ENCODE measurements around the gene EPHA2.
A peak's percentile ranks its signal among the peaks of the same experiment; 100 is the strongest.
"Not testable (repeated sequence)": the region's sequence is repeated elsewhere in the genome, so short reads cannot be mapped to it uniquely, and the experiment has no call there.

EPHA2 gene

GRCh38 chr1:16164213-16165072 is 8.6 kb upstream of the EPHA2 start:
- ATAC-seq = peak; percentile 73
- TF ChIP-seq ISL1 (CRISPR knock-in tag; IDR thresholded peaks at IDR 0.05) (0 out of 2 replicates have a peak, but pooled peaks have one; percentile 9), TSHZ2 (CRISPR knock-in tag; IDR thresholded peaks at IDR 0.05) (no peak), SNAI2 (CRISPR knock-in tag; IDR thresholded peaks at IDR 0.05) (no peak), GLIS3 (CRISPR knock-in tag; IDR thresholded peaks at IDR 0.05) (no peak), ZNF70 (CRISPR knock-in tag; IDR thresholded peaks at IDR 0.05) (no peak), ARNTL (CRISPR knock-in tag; IDR thresholded peaks at IDR 0.05; ENCODE audit: borderline replicate concordance, low read depth) (no peak), ZNF565 (CRISPR knock-in tag; conservative IDR thresholded peaks at IDR 0.05; ENCODE audit: low read depth) (no peak), ZFP3 (CRISPR knock-in tag; IDR thresholded peaks at IDR 0.05) (peak; percentile 77), TOX (CRISPR knock-in tag; IDR thresholded peaks at IDR 0.05; ENCODE audit: borderline replicate concordance) (no peak), PPARA (CRISPR knock-in tag; IDR thresholded peaks at IDR 0.05; ENCODE audit: borderline replicate concordance) (no peak), CSRNP3 (CRISPR knock-in tag; IDR thresholded peaks at IDR 0.05) (no peak), CREB5 (CRISPR knock-in tag; IDR thresholded peaks at IDR 0.05; ENCODE audit: low read depth) (no peak)

GRCh38 chr1:16163608-16164212 is 7.8 kb upstream of the EPHA2 start:
- not testable (repeated sequence) for ATAC-seq

- no peak for ATAC-seq
These were observed 6.4 kb upstream of the EPHA2 start for GRCh38 chr1:16162163-16162822.

GRCh38 chr1:16161717-16162116 is 5.8 kb upstream of the EPHA2 start:
- no peak for ATAC-seq
- no peak for TF ChIP-seq ISL1 (CRISPR knock-in tag; IDR thresholded peaks at IDR 0.05)
- TF ChIP-seq ARNTL (CRISPR knock-in tag; IDR thresholded peaks at IDR 0.05; ENCODE audit: borderline replicate concordance, low read depth) = no peak
- no peak for TF ChIP-seq CREB5 (CRISPR knock-in tag; IDR thresholded peaks at IDR 0.05; ENCODE audit: low read depth)
- no peak for TF ChIP-seq ZNF70 (CRISPR knock-in tag; IDR thresholded peaks at IDR 0.05)
- no peak for TF ChIP-seq TCF4 (CRISPR knock-in tag; IDR thresholded peaks at IDR 0.05; ENCODE audit: borderline replicate concordance)
- TF ChIP-seq PATZ1 (CRISPR knock-in tag; IDR thresholded peaks at IDR 0.05; ENCODE audit: borderline replicate concordance) = no peak
- TF ChIP-seq ZFP3 (CRISPR knock-in tag; IDR thresholded peaks at IDR 0.05) = no peak
- no peak for TF ChIP-seq ZFP30 (CRISPR knock-in tag; IDR thresholded peaks at IDR 0.05)
- TF ChIP-seq TSHZ2 (CRISPR knock-in tag; IDR thresholded peaks at IDR 0.05) = no peak
- TF ChIP-seq OSR1 (CRISPR knock-in tag; IDR thresholded peaks at IDR 0.05) = no peak
- no peak for TF ChIP-seq ESRRG (CRISPR knock-in tag; IDR thresholded peaks at IDR 0.05)
- TF ChIP-seq CSRNP3 (CRISPR knock-in tag; IDR thresholded peaks at IDR 0.05) = no peak

More at GRCh38 chr1:16162163-16162822, 6.4 kb upstream of the EPHA2 start:
- TF ChIP-seq BACH2 (CRISPR knock-in tag; IDR thresholded peaks at IDR 0.05; ENCODE audit: borderline replicate concordance) = no peak
- no peak for TF ChIP-seq OSR1 (CRISPR knock-in tag; IDR thresholded peaks at IDR 0.05)
- no peak for TF ChIP-seq SNAI2 (CRISPR knock-in tag; IDR thresholded peaks at IDR 0.05)
- no peak for TF ChIP-seq TCF4 (CRISPR knock-in tag; IDR thresholded peaks at IDR 0.05; ENCODE audit: borderline replicate concordance)
- no peak for TF ChIP-seq ZNF8 (CRISPR knock-in tag; IDR thresholded peaks at IDR 0.05)
- TF ChIP-seq ZNF565 (CRISPR knock-in tag; conservative IDR thresholded peaks at IDR 0.05; ENCODE audit: low read depth) = no peak
- TF ChIP-seq ISL1 (CRISPR knock-in tag; IDR thresholded peaks at IDR 0.05) = no peak
- no peak for TF ChIP-seq TOX (CRISPR knock-in tag; IDR thresholded peaks at IDR 0.05; ENCODE audit: borderline replicate concordance)

All from SK-N-SH treated with all-trans-retinoic acid at 6 μM for 48 hours (cell line).